NCI-H1105 treated with DMSO at 0.1 percent for 48 hours (cell line): Measurements from ENCODE around the gene TAF6.
"Not testable (repeated sequence)": the region's sequence is repeated elsewhere in the genome, so short reads cannot be mapped to it uniquely, and the experiment has no call there.

Experiments
- DNase-seq: peaks from one replicate; lab custom pipeline; 2025; lab: John Stamatoyannopoulos, UW

Gene TAF6

DNA sequence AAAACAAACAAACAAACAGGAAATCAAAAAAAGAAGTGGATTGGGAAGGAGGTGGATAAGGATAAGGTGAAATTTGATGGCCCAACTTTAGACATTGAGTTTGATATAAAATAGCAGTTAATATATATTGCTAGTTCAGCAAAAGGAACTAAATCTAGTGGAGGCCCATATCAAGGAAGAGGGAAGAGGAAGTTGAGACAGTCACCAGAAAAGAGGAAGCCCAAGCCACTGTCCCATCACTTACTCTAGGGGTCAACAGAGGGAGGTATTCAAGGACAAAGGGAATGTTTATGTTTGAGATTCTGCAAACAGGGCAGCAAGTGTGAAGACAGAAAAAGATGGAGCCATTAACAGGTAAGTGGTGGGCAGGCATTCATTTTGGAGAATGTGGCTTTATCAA, 33.2 kb upstream of the TAF6 start:
- no peak for DNase-seq

DNA sequence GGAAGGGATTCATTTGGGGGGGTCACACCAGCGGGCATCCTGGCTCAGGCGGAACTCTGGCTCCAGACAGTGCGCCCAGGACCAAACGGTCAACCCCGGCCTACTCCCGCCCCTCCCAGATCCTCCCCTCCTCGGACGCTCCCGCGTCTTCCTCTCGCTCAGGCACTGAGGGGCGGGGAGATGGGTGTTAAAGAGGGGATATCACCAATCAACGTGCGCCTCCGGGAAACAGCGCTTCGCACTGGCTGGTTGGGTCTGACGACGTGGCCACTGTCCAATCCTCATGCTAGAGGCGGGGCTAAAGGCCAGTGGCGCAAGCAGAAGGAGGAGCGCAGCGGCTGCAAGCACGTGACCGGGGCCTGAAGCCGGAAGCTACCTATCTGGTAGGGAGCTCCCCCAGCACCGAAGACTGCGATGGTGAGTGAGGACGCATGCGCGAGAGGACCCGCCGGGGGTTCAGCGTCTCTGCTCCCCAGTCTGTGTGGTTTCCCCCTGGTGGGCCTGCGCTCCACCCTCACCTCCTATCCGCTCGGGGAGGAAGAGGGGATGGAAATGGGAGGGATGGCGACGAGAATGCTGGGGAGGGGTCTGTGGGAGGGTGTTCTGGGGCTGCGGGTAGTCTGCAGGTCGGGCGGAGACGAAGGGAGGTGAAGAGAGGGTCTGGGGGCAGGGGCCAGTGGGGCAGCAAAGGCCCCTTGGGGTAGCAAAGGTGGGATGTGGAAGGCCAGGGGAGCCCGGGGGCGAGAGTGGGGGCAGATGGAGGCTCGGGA, 29.6 kb upstream of the TAF6 start, which contains the start of gene LAMTOR4:
Gene LAMTOR4, plus strand, starts transcription at position 360 of the 770 bp plus-strand sequence. Its CDS starts 55 bp downstream, at position 415.
- DNase-seq: peak; percentile 99

- no peak for DNase-seq
Measured at GRCh38 chr7:100148225-100148558, 29.0 kb upstream of the TAF6 start.

GRCh38 chr7:100147278-100147677, 28.1 kb upstream of the TAF6 start:
- DNase-seq: no peak

- not testable (repeated sequence) for DNase-seq
Measured at GRCh38 chr7:100146350-100146749, 27.2 kb upstream of the TAF6 start.

DNA sequence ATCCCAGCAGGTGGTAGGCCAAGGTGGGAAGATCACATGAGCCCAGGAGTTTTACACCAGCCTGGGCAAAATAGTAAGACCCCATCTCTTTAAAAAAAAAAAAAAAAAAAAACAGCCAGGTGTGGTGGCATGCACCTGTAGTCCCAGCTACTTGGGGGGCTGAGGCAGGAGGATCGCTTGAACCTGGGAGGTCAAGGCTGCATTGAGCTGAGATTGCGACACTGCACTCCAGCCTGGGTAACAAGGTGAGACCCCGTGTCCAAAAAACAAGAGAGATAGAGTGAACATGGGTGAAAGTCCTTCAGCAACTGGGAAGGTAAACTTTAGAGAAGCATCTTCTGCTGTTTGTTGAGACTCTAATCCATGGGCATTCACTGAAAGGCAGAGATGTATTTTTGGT, 23.3 kb upstream of the TAF6 start:
- no peak for DNase-seq

- no peak for DNase-seq
Measured at GRCh38 chr7:100141555-100141949, 22.4 kb upstream of the TAF6 start.

DNA sequence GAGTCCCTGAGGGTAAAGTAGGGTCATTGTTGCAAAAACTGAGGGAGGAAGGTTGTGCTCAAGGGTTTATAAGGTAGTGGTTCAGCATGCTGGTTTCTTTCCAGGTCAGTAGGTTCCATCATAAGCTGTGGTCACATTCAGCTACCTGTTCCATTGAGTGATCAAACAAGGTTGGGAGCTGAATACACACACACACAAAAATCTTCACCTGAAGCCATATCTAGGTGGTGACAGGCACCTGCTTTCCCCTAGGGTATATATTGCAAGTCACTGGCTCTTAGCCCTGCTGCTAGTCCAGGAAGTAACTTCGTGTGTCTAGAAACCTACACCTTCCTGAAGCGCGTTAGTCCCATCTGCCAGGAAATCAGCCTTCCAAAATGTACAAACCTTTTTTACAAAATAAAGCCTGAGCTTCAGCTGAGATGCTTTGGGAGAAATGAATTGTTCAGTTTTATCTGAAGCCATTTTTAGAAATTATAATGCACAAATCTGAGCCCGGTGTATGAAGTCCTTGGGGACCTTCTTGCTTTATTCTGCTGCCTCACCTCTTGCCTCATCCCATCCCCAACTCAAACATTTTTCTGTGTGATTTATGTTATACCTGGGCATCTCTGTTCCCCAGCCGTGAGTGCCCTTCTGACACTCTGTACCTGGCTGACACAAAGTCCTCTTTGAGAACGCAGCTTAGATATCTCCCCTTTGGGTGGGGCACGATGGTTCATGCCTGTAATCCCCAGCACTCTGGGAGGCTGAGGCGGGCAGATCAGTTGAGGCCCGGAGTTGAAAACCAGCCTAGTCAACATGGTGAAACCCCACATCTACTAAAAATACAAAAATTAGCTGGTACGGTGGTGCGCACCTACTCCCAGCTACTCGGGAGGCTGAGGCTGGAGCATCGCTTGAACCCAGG, 18.9 kb upstream of the TAF6 start:
- DNase-seq: no peak

DNA sequence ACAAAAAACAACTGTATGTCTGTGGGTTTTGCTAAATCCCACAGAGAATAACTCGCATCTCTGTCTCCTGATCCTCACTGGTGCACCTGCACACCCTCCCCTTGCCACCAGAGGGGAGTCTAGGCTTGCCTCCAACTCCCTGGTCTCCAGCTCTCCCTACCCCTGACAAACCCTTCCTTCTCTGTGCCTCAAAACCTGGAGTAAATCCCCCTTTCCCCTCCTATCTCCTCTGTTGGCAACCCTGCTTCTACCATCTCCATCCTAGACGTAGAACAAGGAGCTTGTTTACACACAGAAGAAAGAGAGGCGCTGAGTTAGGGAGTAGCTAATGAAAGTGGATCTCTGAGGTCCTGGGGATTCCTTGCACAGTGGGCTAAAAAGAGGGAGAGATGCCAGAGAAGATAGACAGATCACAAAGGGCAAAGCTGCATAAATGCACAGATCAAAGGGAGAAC, 13.6 kb upstream of the TAF6 start:
- peak; percentile 42 for DNase-seq

DNA sequence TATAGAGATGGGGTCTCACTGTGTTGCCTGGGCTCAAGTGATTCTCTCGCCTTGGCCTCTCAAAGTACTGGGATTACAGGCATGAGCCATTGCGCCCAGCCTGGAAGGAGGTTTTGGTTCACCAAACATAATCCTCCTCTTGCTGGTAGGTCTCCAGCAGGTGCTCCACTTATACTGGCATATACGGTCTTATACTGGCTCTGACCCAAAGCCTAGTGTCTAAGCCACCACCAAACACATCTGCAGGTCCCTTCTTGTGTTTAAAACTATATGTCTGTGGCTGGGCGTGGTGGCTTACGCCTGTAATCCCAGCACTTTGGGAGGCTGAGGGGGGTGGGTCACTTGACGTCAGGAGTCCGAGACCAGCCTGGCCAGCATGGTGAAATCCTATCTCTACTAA, 13.0 kb upstream of the TAF6 start:
- no peak for DNase-seq

DNA sequence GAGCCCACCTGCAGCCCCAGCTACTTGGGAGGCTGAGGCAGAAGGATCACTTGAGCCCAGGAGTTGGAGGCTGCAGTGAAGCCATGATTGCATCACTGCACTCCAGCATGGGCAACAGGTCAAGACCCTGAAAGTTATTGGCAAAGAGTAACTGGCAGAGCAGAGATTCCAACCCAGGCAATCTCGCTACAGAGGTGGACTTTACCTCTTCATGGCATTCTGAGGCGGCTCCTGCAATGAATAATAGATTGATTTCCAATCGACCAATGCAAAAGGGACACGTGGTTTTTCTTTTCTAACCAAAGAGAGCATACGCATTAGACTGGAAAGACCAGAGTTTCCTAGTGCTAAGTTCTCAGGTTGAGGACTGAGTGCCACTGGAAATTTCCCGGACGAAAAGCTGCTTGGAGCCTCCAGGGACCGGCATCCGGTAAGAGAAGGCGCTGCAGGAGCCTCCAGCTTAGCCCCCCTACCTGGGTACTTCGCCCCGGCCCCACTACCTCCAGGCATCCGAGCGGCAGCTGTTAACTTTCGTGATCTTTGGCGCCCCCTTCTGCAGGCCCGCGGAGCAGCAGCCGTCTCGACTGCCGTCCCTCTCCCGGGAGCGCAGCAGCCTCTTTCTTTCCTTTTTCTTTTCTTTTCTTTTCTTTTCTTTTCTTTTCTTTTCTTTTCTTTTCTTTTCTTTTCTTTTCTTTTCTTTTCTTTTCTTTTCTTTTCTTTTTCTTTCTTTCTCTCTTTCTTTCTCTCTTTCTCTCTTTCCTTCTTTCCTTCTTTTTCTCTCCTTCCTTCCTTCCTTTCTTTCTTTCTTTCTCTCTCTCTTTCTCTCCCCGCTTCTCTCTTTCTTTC, 11.7 kb upstream of the TAF6 start:
- peak; percentile 36 for DNase-seq

- DNase-seq: not testable (repeated sequence)
Measured at GRCh38 chr7:100130220-100130607, 11.1 kb upstream of the TAF6 start.

GRCh38 chr7:100128637-100128963, 9.4 kb upstream of the TAF6 start:
- no peak for DNase-seq

DNA sequence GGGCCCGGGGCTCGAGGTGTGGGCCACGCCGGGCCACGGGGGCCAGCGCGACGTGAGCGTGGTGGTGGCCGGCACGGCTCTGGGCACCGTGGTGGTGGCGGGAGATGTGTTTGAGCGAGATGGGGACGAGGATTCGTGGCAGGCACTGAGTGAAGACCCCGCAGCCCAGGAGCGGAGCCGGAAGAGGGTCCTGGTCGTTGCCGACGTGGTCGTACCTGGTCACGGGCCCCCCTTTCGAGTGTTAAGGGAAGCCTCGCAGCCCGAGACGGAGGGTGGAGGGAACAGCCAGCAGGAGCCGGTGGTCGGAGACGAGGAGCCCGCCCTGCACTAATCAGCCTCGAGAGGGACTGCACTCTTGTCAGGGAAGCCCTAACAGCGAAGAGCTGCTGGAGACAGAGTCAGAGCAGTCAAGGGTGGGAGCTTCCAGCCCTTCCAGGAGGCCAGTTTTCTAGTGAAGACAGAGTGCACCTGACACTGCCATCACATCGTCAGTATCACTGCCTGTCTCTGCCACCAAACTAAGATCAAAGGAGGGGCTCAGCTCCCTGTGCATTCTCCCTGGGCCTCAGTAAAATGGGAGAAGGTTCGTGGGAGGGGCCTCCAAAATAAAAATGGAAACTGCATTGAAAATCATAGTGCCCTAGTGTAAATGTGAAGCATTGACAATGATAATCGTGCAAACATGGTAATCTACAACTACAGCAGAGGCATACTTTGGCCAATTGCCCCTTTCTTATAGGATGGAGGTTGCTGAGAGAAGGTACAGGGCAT, 8.9 kb upstream of the TAF6 start:
- DNase-seq: peak; percentile 22

- peak; percentile 83 for DNase-seq
Measured at GRCh38 chr7:100126931-100127865, 8.0 kb upstream of the TAF6 start, which contains the start of gene MBLAC1. MBLAC1 (plus strand) TSS chr7:100126967; CDS start chr7:100127396, 429 bp downstream.

DNA sequence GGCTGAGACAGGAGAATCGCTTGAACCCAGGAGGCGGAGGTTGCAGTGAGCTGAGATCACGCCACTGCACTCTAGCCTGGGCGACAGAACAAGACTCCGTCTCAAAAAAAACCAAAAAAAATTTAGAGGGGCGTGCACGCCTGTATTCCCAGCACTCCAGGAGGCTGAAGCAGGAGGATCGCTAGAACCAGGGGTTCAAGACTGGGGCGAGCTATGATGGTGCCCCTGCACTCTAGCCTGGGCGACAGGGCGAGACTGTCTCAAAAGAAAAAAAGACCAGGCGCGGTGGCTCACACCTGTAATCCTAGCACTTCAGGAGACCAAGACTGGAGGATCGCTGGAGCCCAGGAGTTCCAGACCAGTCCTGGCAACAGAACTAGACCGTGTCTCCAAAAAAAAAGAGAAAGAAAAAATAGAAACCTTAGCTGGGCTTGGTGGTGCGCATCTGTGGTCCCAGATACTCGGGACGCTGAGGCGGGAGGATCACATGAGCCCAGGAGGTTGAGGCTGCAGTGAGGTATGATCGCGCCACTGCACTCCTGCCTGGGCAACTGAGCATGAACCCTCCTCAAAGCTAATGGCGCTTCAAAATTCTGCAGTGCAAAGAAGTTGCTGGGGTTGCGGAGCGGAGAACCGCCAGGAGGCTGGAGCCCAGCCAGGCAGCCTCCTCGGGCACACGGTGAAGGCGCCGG, 7.2 kb upstream of the TAF6 start:
- no peak for DNase-seq

GRCh38 chr7:100124301-100125230, 5.4 kb upstream of the TAF6 start:
- DNase-seq: no peak

- no peak for DNase-seq
Measured at GRCh38 chr7:100122568-100122967, 3.4 kb upstream of the TAF6 start.

DNA sequence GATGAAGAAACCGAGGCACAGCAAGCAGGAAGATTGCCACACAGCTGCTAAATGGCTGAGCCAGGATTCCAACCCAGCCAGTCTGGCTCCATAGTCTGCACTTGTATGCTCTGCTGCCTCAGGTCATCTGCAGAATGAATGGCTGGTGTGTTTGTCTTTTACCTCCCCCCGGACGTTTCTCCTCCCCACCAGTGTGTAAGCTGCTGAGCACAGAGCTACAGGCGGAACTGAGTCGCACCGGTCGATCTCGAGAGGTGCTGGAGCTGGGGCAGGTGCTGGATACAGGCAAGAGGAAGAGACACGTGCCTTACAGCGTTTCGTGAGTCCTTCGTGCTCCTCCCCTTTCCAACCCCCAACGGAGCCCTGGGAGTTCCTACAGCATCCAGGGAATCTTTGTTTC, 2.9 kb upstream of the TAF6 start:
- DNase-seq: peak; percentile 71
